GM19239 (cell line): ENCODE measurements around the gene IGLL5.

ENCODE experiments used
- DNase-seq: peaks from one replicate; pipeline ENCODE4 v3.0.0; 2011; ENCODE audit warnings: low spot score; ENCODE audit not compliant: insufficient read length
- FAIRE-seq: peaks from 2 replicates; lab custom pipeline; 2011; peaks lifted over from hg19 to GRCh38; lab: Jason Lieb, UNC

The IGLL5 gene

GRCh38 chr22:22924369-22925145, 36.9 kb downstream of the IGLL5 start:
- FAIRE-seq (no peak), DNase-seq (no peak)

GRCh38 chr22:22925146-22925804, 37.7 kb downstream of the IGLL5 start:
- DNase-seq (no peak), FAIRE-seq (no peak)

- DNase-seq (no peak), FAIRE-seq (no peak)
Observed at GRCh38 chr22:22925805-22926369, 38.3 kb downstream of the IGLL5 start.

DNA sequence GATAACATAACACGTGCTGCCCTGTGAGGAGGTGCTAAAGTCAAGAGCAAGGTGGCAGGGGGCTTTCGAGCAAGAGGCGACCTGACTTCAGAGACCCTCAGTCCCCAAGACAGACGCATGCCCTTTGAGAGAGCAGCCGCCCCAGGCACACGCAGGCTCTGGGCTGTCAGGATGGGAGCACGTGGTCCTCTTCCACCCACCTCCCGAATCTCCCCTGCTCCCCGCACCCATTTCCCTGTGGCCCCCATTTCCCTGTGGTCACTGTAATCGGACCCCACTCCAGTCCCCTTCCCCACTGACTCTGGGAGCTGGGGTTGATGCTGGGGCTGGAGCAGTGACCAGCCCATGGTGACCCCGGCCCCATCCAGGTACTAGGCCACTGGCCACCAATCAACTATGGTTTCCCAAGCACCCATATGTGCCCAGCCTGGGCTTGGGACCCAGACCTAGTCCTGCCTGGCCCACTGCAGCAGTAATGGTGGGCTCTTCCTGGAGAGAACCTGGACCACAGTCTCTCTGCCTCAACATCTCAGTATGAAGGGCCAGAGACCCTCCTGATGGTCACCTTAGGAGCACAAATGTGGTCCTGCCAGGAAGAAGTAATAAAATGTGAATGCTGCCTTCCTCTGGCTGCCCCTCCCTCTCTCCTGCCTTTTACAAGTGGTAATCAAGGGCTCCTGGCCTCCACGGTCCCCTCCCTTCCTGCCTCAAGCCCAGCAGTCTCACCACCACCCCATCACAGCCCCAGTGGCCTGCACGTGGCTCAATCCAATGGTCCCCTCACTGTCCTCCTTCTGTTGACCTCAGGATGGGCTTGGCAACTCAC, 39.0 kb downstream of the IGLL5 start:
- FAIRE-seq, result no peak
- DNase-seq, result no peak

- FAIRE-seq (no peak), DNase-seq (no peak)
Observed at GRCh38 chr22:22927196-22927887, 39.7 kb downstream of the IGLL5 start.

DNA sequence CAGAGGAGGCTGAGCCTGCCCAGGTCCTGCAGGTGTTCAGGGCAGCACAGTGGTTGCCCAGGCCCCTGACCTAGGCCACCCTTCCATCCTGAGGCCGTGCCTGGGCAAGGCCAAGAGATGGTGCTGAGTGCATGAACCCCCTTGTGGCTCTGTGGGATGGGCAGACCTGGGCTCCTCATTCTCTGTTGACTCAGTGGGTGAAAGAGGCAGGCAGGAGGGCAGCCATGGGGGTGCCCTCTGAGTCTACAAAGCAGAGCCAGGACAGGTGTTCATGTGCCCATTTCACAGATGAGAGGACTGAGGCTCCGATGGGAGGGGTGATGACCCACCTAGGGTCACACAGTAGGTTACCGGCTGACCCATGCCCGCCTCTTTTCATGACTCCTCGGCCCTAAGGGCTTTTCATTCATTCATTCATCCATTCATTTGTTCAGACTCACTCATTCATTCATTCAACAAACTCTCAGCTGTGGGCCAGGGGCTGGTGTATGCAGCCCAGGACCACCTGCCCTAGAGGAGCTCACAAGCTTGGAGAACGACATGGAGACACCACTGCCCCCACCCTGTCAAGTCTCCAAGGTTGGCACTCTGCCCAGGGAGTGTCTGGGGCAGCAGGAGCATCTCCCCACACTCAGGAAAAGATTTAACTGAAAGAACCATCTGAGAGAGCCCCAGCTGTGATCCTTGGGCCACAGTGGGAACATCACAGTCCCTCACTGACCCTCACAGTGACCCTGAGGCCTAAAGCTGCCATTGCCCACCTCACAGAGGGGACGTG, 40.5 kb downstream of the IGLL5 start:
- DNase-seq (no peak), FAIRE-seq (no peak)

GRCh38 chr22:22928666-22929380, 41.2 kb downstream of the IGLL5 start:
- peak; percentile 84 for FAIRE-seq

DNA sequence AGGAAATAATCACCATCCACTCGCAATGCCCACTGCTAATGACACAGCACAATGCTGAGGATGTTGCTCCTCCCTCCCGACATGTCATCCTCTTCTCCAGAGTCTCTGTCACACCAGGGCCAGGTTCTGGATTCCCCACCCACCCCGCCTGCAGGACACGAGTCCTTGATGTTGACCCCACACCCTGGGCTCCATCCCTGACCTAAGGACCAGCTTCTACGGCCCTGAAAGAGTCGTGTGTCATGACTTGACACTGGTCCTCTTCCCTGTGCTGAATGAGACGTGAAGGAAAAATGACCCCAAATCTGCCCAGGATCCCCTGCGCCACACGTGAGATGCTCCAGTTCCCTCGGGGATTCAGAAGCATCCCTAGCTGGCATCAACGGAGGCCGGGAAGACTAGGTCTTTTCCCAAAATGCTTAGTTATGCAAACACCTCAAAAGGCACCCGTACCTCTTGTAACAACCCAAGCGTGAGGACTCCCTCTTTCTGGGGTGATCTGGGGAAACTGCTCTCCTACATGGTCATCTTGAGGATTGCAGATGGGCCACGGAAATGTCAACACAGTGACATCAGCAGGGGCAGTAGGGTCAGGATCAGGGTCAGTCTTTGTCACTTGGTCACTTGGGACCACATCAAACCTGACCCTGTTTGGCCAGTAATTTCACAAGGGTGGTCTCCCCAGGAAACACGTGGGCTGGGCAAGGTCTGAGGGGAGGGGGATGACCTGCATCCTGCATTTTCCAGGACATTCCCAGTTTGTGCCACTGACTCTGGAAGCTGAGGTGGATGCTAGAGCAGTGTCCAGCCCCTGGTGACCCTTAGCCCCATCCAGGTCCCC, 42.0 kb downstream of the IGLL5 start:
- peak; percentile 67 for FAIRE-seq
- DNase-seq, result no peak

More at GRCh38 chr22:22928666-22929380, 41.2 kb downstream of the IGLL5 start:
- DNase-seq, result peak; percentile 71

DNA sequence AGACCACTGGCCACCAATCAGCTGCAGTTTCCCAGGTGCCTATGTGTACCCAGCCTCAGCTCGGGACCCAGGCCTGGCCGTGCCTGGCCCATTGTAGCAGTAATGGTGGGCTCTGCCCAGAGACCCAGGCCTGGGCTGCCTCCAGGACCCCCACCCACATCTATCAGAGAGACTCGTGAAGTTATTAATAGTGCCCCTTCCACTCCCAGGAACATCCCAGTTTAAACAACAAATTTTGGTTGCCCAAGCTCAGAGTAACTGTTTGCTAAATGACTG, 42.5 kb downstream of the IGLL5 start:
- FAIRE-seq, result no peak
- DNase-seq, result no peak

GRCh38 chr22:22930571-22931556, 43.2 kb downstream of the IGLL5 start:
- no peak for DNase-seq
- FAIRE-seq, result no peak

DNA sequence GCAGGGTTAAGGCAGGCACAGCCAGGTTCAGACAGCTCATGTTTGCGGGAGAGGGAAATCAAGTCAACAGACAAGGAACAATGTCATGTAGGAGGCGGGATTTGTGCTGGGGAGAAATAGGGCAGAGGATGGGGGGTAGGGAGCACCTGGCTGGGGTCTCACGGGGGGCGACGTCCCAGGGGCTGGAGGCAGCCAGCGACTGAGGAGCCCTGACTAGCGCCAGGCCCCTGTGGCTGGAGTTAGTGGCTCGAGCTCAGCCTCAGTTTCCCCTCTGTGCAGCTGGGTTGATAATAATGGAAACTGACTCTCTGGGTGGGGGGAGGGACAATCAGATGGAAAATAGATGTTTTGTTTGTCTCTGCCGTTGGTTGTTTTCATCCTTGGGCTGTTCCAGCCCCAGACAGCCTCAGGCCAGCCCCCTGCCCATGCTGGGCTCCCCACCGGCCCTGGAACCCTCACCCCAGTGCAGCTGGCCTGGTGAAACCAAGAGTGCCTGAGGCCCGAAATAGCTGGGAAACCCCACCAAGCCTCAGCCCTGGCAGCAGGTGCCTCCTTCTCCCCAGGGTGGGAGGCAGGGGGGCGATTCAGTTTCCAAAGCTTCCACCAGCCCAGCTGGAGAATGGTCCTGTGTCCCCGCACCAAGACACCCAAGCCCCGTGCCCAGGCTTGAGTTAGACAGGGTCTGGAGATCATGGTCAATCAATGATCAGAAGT, 44.1 kb downstream of the IGLL5 start:
- no peak for DNase-seq

GRCh38 chr22:22932512-22932941, 44.9 kb downstream of the IGLL5 start:
- FAIRE-seq, result no peak
- DNase-seq, result no peak

More for the DNA sequence above, 44.1 kb downstream of the IGLL5 start:
- peak; percentile 66 for FAIRE-seq

DNA sequence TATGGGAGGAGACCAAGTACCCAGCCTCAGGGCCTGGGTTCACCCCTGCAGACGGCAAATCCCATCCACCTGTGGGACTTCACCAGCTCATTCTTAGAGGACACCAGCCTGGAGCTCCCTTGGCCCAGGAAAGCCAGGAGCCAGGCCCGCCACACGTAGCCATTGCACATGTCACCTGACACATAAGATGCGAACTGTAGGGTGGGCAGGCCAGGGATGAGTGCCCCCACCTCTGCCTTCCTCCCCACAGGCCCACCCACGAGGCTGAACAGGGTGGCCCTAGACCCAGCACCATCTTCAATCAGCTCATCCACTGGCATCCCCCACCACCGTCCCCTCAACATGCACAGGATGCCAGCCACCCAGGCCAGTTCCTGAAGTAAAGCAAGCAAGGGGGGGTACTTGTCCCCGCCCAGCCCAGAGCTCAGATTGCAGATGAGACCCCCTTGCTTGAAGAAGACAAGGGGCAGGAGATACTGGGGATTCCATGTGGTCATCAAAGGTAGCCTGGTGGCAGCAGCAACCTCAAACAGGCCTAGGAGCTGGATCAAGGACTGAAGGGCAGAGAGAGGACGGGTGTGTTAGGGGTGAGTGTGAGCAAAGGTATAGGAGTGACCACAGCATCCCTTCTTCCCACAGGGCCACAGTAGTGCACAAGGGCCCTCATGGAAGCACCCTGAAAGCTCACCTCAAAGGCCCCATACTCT, 45.6 kb downstream of the IGLL5 start:
- FAIRE-seq, result peak; percentile 72
- no peak for DNase-seq

DNA sequence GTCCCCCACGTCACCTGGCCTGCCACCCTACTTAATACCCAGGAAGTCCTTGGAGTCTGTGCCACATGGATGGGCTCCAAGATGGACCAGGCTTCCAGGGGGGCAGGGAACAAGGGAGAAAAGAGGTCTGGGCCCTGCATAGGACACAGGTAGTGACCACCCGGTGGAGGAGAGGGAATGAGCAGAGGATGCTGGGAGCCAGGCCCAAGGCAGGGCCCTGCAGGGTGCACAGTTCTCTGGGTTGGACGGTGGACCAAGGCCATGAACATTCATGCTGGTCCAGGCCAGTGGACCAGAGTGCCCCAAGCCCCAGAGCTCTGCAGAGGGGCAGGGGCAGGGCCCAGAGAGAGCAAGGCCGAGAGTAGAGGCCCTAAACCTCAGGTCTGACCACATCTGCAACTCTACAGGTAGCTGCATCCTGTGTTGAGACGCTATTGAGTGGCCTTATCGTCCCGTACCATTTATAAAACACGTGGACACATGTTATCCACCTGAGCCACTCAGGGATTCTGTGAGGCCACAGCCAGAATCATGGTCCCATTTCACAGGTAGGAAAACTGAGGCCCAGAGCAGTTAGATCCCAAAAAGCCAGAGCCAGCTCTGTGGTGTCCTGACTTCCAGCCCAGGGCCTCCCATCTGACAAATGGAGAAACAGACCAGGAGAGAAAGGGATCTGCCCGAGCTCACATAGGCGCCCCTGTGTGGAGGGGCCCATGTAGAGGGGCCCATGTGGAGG, 46.4 kb downstream of the IGLL5 start:
- no peak for FAIRE-seq
- DNase-seq, result no peak

DNA sequence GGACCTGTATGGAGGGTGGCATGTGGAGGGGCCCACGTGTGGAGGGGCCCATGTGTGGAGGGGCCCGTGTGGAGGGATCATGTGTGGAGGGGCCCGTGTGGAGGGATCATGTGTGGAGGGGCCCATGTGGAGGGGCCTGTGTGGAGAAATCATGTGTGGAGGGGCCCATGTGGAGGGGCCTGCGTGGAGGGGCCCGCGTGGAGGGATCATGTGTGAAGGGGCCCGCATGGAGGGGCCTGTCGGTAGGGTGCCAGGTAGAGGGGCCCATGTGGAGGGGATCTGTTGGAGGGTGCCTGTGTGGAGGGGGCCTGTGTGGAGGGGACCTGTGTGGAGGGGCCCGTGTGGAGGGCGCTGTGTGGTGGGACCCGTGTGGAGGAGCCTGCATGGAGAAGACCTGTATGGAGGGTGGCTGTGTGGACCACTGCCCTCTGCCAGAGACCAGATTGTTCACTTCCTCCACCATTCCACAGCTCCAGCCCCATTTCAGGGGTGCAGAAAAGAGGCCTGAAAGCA, 47.0 kb downstream of the IGLL5 start:
- no peak for FAIRE-seq
- DNase-seq, result no peak
